CD4-positive, alpha-beta T cell (primary cell): ENCODE data around the gene ATF1. TPM values are rescaled to one million over a fixed set of nuclear protein-coding genes. Genes with fewer than 3 reads are reported as not detected.
"Not testable (repeated sequence)": the region's sequence is repeated elsewhere in the genome, so short reads cannot be mapped to it uniquely, and the experiment has no call there.

Source experiments
- ATAC-seq: fragments of 200-7000 bp; cut with Tn5 transposase; one replicate; pipeline ENCODE4 v1.10.0; 2022; ENCODE audit warnings: mild to moderate bottlenecking; ENCODE audit not compliant: poor library complexity
- CTCF ChIA-PET: fragments of 350-600 bp; sonication (Branson Sonifier 250); formaldehyde crosslinking; loops from one replicate; lab custom pipeline; 2021; ENCODE audit warnings: antibody characterized with exemption, inconsistent platforms; lab: Charles Lee
- POLR2A ChIA-PET: fragments of 350-600 bp; sonication (Branson Sonifier 250); formaldehyde crosslinking; loops from one replicate; lab custom pipeline; 2021; ENCODE audit warnings: antibody characterized with exemption, inconsistent platforms; lab: Charles Lee
- DNase-seq, 14 experiments: peaks; one replicate each; pipeline ENCODE4 v3.0.0-alpha.2; 2013 to 2020; ENCODE audit warnings: mixed read lengths in 2 of 14
- H3K27ac ChIP-seq, 2 donors: one replicate each; pipeline versions ENCODE4 v1.5.1 to v1.7.0; 2013; ENCODE audit warnings: low read length in 2 of 2, low read depth in 1 of 2, mild to moderate bottlenecking in 1 of 2
- H3K27me3 ChIP-seq, 2 experiments: 1 replicate in 1 of 2; 2 replicates in 1 of 2; pipeline versions ENCODE4 v1.6.1 to v1.7.0; 2013; ENCODE audit warnings: low read length in 2 of 2, control low read depth in 1 of 2, mild to moderate bottlenecking in 1 of 2, moderate library complexity in 1 of 2; ENCODE audit not compliant: insufficient read depth in 2 of 2, control insufficient read depth in 1 of 2
- H3K36me3 ChIP-seq: one replicate; pipeline ENCODE4 v1.6.1; 2013; ENCODE audit warnings: low read length, control low read depth; ENCODE audit not compliant: insufficient read depth
- H3K4me1 ChIP-seq: one replicate; pipeline ENCODE4 v1.6.1; 2013; ENCODE audit warnings: low read length, control low read depth; ENCODE audit not compliant: insufficient read depth
- H3K4me3 ChIP-seq: one replicate; pipeline ENCODE4 v1.5.1; 2013; ENCODE audit warnings: mild to moderate bottlenecking, low read length, moderate library complexity
- H3K9me3 ChIP-seq, 2 experiments: 1 replicate in 1 of 2; 2 replicates in 1 of 2; pipeline versions ENCODE4 v1.6.1 to v1.7.0; 2013; ENCODE audit warnings: low read length in 2 of 2, mild to moderate bottlenecking in 2 of 2, control low read depth in 1 of 2, moderate library complexity in 1 of 2; ENCODE audit not compliant: control insufficient read depth in 1 of 2, insufficient read depth in 1 of 2
- H3K27ac Mint-ChIP-seq: one replicate; pipeline ENCODE4 v1.8.0; 2020; ENCODE audit warnings: mixed read lengths
- H3K27me3 Mint-ChIP-seq: one replicate; pipeline ENCODE4 v1.8.0; 2021; ENCODE audit warnings: mixed read lengths
- H3K36me3 Mint-ChIP-seq: one replicate; pipeline ENCODE4 v1.8.0; 2021; ENCODE audit warnings: low read depth, mixed read lengths
- H3K4me1 Mint-ChIP-seq: one replicate; pipeline ENCODE4 v1.8.0; 2021; ENCODE audit warnings: low read depth, mixed read lengths
- H3K4me3 Mint-ChIP-seq: one replicate; pipeline ENCODE4 v1.8.0; 2020; ENCODE audit warnings: mild to moderate bottlenecking, mixed read lengths
- H3K9me3 Mint-ChIP-seq: one replicate; pipeline ENCODE4 v1.8.0; 2020; ENCODE audit warnings: mixed read lengths
- CTCF ChIP-seq: fragments of 200-600 bp; IDR thresholded peaks from one replicate; pipeline ENCODE4 v1.8.0; 2022; ENCODE audit warnings: antibody characterized with exemption, mild to moderate bottlenecking
- intact Hi-C, 2 experiments: fragments of 100-400 bp; cut with DNase I in 1 of 2; cut with micrococcal nuclease in 1 of 2; formaldehyde crosslinking; loops; one replicate each; pipeline versions ENCODE4 v1.15.1 to v1.9.0; 2023 to 2025; cut with DNase I, micrococcal nuclease
- total RNA-seq, 174 experiments: library from RNA in 2 of 174; stranded (reverse) in 2 of 174; gene quantifications; one replicate each; pipeline ENCODE4 v1.2.3 and lab custom pipeline; 2021 to 2026

The ATF1 gene
- total RNA-seq, 2 experiments from 2014 or later, result 11.3 TPM

DNA sequence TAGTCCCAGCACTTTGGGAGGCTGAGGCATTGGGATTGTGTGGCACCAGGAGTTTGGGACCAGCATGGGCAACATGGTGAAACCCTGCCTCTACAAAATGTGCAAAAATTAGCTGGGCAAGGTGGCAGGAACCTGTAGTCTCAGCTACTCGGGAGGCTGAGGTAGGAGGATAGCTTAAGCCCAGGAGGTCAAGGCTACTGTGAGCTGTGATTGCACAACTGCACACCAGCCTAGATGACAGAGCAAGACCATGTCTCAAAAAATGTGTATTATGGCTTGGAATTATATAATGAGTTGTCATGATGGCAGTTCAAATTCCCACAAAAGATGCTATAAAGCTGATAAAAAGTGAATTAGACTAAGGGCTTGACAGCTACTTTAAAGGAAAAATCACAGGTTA lies 58.2 kb downstream of the ATF1 start:
- Mint-ChIP-seq H3K27me3 (no peaks in the 10 kb centered on the region), H3K9me3 (no peaks in the 10 kb centered on the region), H3K4me1 (peaks cover 6% of the 10 kb centered on the region), H3K27ac (peak overlapping the region; percentile 27), H3K36me3 (peaks cover 30% of the 10 kb centered on the region), H3K4me3 (no peak overlapping the region)
- ChIA-PET POLR2A (no interaction called here), CTCF (no interaction called here)
- Histone ChIP-seq H3K36me3 (peaks cover 19% of the 10 kb centered on the region), H3K4me3 (no peak overlapping the region), H3K27ac (no peak overlapping the region), H3K27me3 (no peaks in the 10 kb centered on the region), H3K9me3 (no peaks in the 10 kb centered on the region), H3K4me1 (peaks cover 5% of the 10 kb centered on the region)
- intact Hi-C loops, result loop anchor here in 1 of 2 experiments (5.0 to 10.0 kb wide), 2 partner anchors 55 to 433 kb away; no protein-coding TSS in a partner anchor
- TF ChIP-seq CTCF, result no peak
- DNase-seq (no peak), ATAC-seq (no peak)

- CTCF ChIA-PET, H3K4me3 ChIP-seq, H3K27me3 Mint-ChIP-seq, H3K4me1 Mint-ChIP-seq, H3K4me3 Mint-ChIP-seq, ATAC-seq, DNase-seq, H3K9me3 Mint-ChIP-seq, H3K4me1 ChIP-seq, H3K27ac ChIP-seq, H3K9me3 ChIP-seq, H3K27me3 ChIP-seq: not testable (repeated sequence)
- peaks cover 12% of the 10 kb centered on the region for H3K36me3 ChIP-seq
- POLR2A ChIA-PET, result interaction anchor here (2.3 kb wide), 1 partner anchor 59 kb away, joined by 10 read pairs; the partner anchor contains the start of gene ATF1
- H3K27ac Mint-ChIP-seq, result peak overlapping the region; percentile 60
- H3K36me3 Mint-ChIP-seq, result peaks cover 17% of the 10 kb centered on the region
- intact Hi-C loops, result loop anchor here (2.0 to 10.0 kb wide), 4 partner anchors 56 to 529 kb away; no protein-coding TSS in a partner anchor
These were observed 59.8 kb downstream of the ATF1 start for GRCh38 chr12:50823724-50824123.

- peak overlapping the region; percentile 83 for H3K27ac Mint-ChIP-seq
- Histone ChIP-seq H3K4me1 (peaks cover 5% of the 10 kb centered on the region), H3K4me3 (no peak overlapping the region), H3K27ac (peak overlapping the region; percentile 29 to 54), H3K27me3 (peaks cover 0 to 3% of the 10 kb centered on the region in 2 experiments), H3K36me3 (peaks cover under 1% of the 10 kb centered on the region), H3K9me3 (no peaks in the 10 kb centered on the region)
- DNase-seq (peak in 1 of 14 experiments; percentile 18), ATAC-seq (peak; percentile 54)
- POLR2A ChIA-PET, result interaction anchor here (0.5 to 2.3 kb wide), 4 partner anchors 60 to 494 kb away, joined by 3 to 10 read pairs (median 6); partner anchors contain the start of gene ATF1
- no peaks in the 10 kb centered on the region for H3K27me3 Mint-ChIP-seq
- no peak for TF ChIP-seq CTCF
- CTCF ChIA-PET, result interaction anchor here (0.6 to 1.7 kb wide), 7 partner anchors 10 to 527 kb away, joined by 3 to 6 read pairs (median 4); partner anchors contain the start of gene SLC11A2
- intact Hi-C loops, result loop anchor here (1.0 to 10.0 kb wide), 11 partner anchors 58 to 707 kb away; partner anchors contain the start of gene SLC11A2 (in 1 of the 2)
- no peaks in the 10 kb centered on the region for H3K9me3 Mint-ChIP-seq
- peaks cover 6% of the 10 kb centered on the region for H3K4me1 Mint-ChIP-seq
- peaks cover 5% of the 10 kb centered on the region for H3K36me3 Mint-ChIP-seq
- H3K4me3 Mint-ChIP-seq, result no peak overlapping the region
These were observed 61.0 kb downstream of the ATF1 start for GRCh38 chr12:50824914-50825313.
